CD4-positive, alpha-beta T cell treated with Interferon alpha-2 for 1 hour (primary cell): Measurements from ENCODE around the gene MUS81.
A peak's percentile ranks its signal among the peaks of the same experiment; 100 is the strongest.

Experiments
- DNase-seq, 2 donors: peaks; one replicate each; pipeline ENCODE4 v3.0.0-alpha.2; 2020 to 2022

Gene MUS81

DNA sequence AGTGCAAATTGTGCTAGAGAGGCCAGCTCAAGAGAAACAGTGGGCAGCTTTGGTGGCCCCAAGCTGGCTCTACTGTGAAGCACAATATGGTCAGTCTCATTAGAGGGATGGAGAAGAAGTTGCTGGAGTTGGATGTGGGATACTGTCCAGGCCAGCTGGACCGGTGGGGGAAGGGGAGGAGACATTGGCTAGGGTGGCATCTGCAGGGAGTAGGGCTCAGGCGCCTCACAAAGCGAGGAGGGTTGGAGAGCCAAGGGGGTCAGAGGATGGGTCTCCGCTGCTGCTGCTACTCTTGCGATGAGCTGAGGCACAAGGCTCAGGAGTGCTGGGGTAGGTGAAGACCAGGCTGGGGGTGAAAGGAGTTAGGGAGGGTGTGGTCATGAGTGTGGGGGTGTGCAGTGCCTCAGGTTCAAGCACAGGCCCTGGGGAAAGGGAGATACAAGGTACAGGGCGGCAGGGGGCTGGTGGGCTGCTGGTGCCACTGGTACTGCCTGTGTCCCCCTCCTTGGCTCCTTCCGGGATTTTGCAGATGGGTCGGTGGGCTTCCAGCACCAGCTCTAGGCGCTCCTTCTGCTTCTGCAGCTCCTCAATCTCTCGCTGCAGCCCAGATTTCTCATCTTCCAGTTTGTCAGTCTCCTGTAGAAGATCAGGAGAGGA, 32.6 kb downstream of the MUS81 start:
- no peak for DNase-seq

- peak; percentile 38 to 56 for DNase-seq
Observed at GRCh38 chr11:65894034-65894591, 33.9 kb downstream of the MUS81 start.

DNA sequence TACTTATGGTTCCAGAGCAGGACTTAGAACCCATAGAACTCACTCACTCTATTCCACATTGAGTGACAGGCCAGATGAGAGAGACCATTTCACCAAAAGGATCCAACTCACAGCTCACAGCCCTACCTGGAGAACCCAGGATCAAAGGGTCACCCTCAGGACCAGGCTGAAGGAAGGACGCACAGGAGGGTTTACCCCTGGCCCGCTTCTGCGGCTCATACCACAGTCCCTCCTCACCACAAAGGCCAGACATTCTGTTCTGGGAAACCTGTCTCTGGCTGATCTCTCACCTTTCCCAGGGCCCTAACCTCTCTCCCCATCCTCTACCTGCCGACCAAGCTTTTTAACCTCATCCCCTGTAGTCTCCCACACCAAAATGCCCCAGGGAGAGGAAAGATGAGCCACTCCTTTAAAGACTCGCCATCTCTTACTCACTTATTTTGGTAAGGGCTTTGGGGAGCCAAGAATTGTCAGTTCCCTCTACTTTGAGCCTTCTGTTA, 35.3 kb downstream of the MUS81 start:
- no peak for DNase-seq

- no peak for DNase-seq
Observed at GRCh38 chr11:65896034-65896999, 36.1 kb downstream of the MUS81 start.

DNA sequence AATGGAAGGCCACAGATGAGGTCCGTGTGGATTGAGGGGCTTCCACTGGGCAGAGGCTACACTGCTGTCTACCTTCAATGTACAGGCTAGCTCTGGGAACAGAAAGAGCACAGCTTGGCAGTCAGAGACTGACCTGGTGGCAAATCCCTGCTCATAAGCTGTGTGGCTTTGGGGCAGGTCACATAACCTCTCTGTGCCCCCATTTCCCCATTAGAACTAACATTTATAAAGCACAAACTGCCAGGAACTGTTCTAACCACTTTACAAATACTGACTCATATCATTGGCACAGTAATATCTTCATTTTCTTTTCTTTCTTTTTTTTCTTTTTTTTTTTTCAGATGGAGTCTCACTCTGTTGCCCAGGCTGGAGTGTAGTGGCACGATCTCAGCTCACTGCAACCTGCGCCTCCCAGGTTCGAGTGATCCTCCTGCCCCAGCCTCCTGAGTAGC, 36.8 kb downstream of the MUS81 start:
- no peak for DNase-seq

- no peak for DNase-seq
Observed at GRCh38 chr11:65898656-65899355, 38.6 kb downstream of the MUS81 start.

- DNase-seq: peak; percentile 58 to 62
Observed at GRCh38 chr11:65899356-65900124, 39.3 kb downstream of the MUS81 start.

GRCh38 chr11:65900125-65900898, 40.1 kb downstream of the MUS81 start, which contains the start of gene FOSL1:
FOSL1 (minus strand) TSS chr11:65900388; CDS start chr11:65900339, 49 bp downstream.
- DNase-seq: peak; percentile 96 to 97

DNA sequence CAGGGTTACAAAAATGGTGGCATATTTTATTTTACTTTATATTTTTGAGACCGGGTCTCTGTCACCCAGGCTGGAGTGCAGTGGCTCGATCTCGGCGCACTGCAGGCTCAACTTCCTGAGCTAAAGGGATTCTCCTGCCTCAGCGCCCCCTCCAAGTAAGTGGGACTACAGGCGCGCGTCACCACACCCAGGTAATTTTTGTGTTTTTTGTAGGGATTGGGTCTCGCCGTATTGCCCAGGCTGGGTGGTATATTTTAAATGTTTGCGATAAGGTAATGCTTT, 40.6 kb downstream of the MUS81 start:
- no peak for DNase-seq

DNA sequence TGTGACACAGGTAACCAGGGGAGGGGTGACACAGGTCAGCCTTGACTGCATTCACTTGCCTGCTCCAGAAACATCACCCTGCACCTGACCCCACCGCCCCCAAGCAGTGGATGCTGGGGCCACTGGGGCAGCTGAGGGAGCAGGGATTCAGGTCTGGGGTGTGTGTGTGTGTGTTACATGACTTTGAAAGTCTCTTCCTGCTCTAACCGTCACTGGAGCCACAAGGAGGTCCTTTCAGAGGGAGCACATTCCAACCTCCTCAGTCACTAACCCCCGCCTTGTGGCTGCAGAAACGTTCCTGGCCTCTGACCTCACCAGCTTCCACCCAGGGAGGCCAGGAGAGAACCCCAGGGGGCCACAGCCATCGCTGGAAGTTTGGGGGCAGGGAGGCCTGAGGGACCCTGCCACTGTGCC, 42.8 kb downstream of the MUS81 start:
- no peak for DNase-seq

GRCh38 chr11:65903715-65904114, 43.5 kb downstream of the MUS81 start:
- no peak for DNase-seq

DNA sequence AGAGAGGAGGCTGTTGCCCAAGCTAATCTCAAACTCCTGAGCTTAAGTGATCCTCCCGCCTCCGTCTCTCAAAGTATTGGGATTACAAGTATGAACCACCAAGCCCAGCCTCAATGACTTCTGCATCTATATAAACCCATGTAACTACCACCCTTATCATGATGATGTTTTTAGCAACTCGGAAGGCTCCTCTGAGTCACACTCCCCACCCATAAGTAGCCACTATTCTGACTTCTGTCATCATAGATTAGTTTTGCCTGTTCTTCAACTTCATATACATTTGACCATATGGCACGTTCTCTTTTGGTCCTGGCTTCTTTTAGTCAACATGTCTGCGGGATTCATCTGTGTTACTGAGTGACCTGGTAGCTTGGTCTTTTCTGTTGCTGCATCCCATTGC, 46.4 kb downstream of the MUS81 start:
- DNase-seq: no peak

DNA sequence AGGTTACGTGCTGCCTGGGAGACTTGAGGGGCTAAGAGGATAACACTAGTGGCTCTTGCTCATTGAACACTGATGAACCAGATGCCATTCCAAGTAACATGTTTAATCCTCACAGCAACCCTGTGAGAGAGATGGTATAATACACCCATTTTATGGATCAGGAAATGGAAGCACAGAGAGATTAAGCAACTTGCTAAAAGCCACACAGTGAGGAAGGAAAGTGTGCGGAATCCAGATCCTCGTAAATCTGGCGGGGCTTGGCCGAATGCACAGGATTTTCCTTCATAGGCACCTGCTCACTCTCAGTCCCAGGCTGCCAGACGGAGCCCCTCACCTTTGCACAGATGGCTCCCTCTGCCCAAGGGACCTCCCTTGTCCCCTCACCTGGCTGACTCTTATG, 47.6 kb downstream of the MUS81 start:
- DNase-seq: no peak

GRCh38 chr11:65911682-65912568, 51.7 kb downstream of the MUS81 start:
- no peak for DNase-seq

DNA sequence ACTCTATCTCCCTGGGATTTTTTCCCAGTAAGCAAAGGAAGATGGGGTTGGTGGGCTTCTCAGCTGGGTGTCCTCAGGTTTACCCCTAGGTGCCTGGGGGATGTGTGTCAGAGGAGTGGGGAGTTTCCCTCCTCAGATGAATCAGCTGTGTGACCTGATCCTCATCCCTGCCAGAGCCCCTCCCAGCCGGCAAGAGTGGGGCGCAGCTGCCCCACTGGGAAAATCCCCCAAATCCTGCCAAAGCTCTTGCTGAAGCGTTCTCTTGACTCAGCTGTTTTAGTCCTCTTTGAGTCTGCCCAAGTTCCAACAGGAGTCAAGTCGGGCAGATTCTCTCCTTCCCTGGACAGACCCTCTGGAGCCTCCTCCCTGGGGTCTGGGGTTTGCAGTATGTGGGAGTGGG, 52.6 kb downstream of the MUS81 start:
- DNase-seq: no peak

DNA sequence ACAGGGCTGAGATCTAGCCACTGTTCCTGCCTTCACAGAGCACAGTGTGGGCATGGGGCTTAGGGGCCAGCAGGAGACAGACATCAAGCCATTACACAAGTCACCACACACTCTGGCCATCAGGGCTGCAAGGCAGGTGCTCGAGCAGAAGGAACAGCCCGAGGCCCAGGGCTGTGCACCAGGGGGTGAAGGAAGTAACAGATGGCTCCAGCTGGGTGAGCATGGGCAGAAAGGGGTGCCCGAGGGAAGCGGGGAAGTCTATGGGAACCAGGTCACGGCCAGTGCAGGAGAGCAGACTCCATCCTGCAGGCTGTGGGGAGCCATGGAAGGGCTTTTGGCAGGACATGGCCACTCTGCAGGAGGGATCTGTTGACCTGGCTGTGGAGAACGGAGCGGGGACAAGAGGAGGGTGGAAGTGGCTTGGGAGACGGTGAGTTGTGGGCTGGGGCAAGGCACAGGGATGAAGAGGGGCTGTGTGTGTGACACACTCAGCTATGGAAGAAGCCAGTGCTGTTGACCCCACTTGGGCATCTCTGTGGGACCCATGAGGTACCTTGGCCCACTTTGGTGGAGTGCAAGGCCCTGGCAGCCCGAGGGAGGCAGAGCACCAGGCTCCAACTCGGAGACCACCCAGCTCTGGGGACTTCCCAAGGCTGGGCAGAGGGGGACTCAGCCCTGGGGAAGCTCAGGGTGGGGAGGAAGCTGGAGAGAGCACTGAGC, 55.0 kb downstream of the MUS81 start:
- no peak for DNase-seq

DNA sequence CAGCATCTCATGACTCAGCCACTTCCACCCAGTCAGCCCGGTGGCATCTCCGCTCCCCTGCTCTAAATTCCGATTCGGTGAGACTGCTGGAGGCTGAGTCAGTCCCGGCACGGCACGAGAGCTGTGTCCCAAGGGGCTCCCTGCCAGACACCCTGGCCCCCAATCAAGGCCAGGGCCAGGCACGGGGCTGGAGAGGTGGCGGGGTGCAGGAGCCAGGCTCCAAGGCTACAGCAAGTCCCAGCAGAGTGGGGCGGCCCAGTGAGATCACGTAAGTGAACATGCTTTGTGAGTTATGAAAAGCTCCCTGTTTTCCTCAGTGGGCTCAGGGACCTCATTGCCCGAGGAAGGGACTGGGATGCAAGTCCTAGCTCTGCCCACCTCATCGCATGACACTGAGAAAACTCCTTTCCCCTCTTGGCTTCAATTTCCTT, 55.6 kb downstream of the MUS81 start:
- peak in 1 of 2 donors; percentile 34 for DNase-seq
